ENCODE results near the gene FIBCD1.

Gene FIBCD1

GRCh38 chr9:130952065-130952762 lies 13.2 kb upstream of the FIBCD1 start:
- DNase-seq = no peak

GRCh38 chr9:130950039-130950311 lies 10.9 kb upstream of the FIBCD1 start:
- no peak for DNase-seq

- no peak for DNase-seq
Measured at GRCh38 chr9:130949188-130950038, 10.4 kb upstream of the FIBCD1 start.

- DNase-seq = no peak
Measured at GRCh38 chr9:130948266-130948665, 9.2 kb upstream of the FIBCD1 start.

- DNase-seq = no peak
Measured at GRCh38 chr9:130947618-130948140, 8.6 kb upstream of the FIBCD1 start.

- no peak for DNase-seq
Measured at GRCh38 chr9:130946766-130947617, 7.9 kb upstream of the FIBCD1 start.

- DNase-seq = no peak
Measured at GRCh38 chr9:130945173-130945572, 6.1 kb upstream of the FIBCD1 start.

GRCh38 chr9:130944510-130945058 lies 5.5 kb upstream of the FIBCD1 start:
- no peak for DNase-seq

- DNase-seq = no peak
Measured at GRCh38 chr9:130943777-130944176, 4.7 kb upstream of the FIBCD1 start.

GRCh38 chr9:130943221-130943620 lies 4.2 kb upstream of the FIBCD1 start:
- DNase-seq = no peak

GRCh38 chr9:130942679-130943078 lies 3.6 kb upstream of the FIBCD1 start:
- no peak for DNase-seq

- no peak for DNase-seq
Measured at GRCh38 chr9:130942084-130942483, 3.0 kb upstream of the FIBCD1 start.

GRCh38 chr9:130940693-130941576 lies 1.9 kb upstream of the FIBCD1 start:
- DNase-seq = no peak

GRCh38 chr9:130940027-130940549 lies 1.0 kb upstream of the FIBCD1 start:
- no peak for DNase-seq

GRCh38 chr9:130939405-130940026 lies 469 bp upstream of the FIBCD1 start:
- no peak for DNase-seq

GRCh38 chr9:130938184-130938651 lies 829 bp downstream of the FIBCD1 start:
- DNase-seq = no peak

- no peak for DNase-seq
Measured at GRCh38 chr9:130937146-130938076, 1.6 kb downstream of the FIBCD1 start.

- no peak for DNase-seq
Measured at GRCh38 chr9:130936285-130937117, 2.5 kb downstream of the FIBCD1 start.
